GM21737 (cell line): ENCODE measurements around the gene ENPP6.
"Not testable (repeated sequence)": the region's sequence is repeated elsewhere in the genome, so short reads cannot be mapped to it uniquely, and the experiment has no call there.

Experiments used
- ATAC-seq: cut with Tn5 transposase; IDR thresholded peaks from one replicate; pipeline ENCODE4 v1.9.1; 2021; ENCODE audit warnings: mild to moderate bottlenecking, moderate library complexity; ENCODE audit not compliant: unreplicated experiment

The ENPP6 gene

GRCh38 chr4:184150102-184150839, 67.4 kb downstream of the ENPP6 start:
- ATAC-seq = no peak

- ATAC-seq = no peak
These were observed 68.7 kb downstream of the ENPP6 start for GRCh38 chr4:184148738-184149637.

GRCh38 chr4:184147858-184148737, 69.6 kb downstream of the ENPP6 start:
- no peak for ATAC-seq

- ATAC-seq = no peak
These were observed 70.7 kb downstream of the ENPP6 start for GRCh38 chr4:184146951-184147350.

- no peak for ATAC-seq
These were observed 72.1 kb downstream of the ENPP6 start for GRCh38 chr4:184145596-184145995.

- ATAC-seq = no peak
These were observed 73.7 kb downstream of the ENPP6 start for GRCh38 chr4:184143770-184144564.

- no peak for ATAC-seq
These were observed 75.3 kb downstream of the ENPP6 start for GRCh38 chr4:184142121-184143000.

- not testable (repeated sequence) for ATAC-seq
These were observed 76.8 kb downstream of the ENPP6 start for GRCh38 chr4:184140901-184141300.

- ATAC-seq = no peak
These were observed 81.1 kb downstream of the ENPP6 start for GRCh38 chr4:184136525-184136924.

GRCh38 chr4:184126800-184127199, 90.9 kb downstream of the ENPP6 start:
- ATAC-seq = no peak

GRCh38 chr4:184122631-184123408, 94.9 kb downstream of the ENPP6 start:
- ATAC-seq = no peak

GRCh38 chr4:184120549-184121127, 97.0 kb downstream of the ENPP6 start:
- no peak for ATAC-seq

- no peak for ATAC-seq
These were observed 99.9 kb downstream of the ENPP6 start for GRCh38 chr4:184117662-184118199.

GRCh38 chr4:184115399-184115798, 102.3 kb downstream of the ENPP6 start:
- ATAC-seq = no peak

GRCh38 chr4:184114431-184114830, 103.2 kb downstream of the ENPP6 start:
- ATAC-seq = no peak

- ATAC-seq = no peak
These were observed 105.6 kb downstream of the ENPP6 start for GRCh38 chr4:184112006-184112550.

GRCh38 chr4:184111233-184111832, 106.3 kb downstream of the ENPP6 start:
- ATAC-seq = no peak
